Caco-2 (cell line): ENCODE data around the gene OR5M3. TPM values are rescaled to one million over a fixed set of nuclear protein-coding genes. Genes with fewer than 3 reads are reported as not detected.

Experiments used
- BruUV-seq: library from RNA; stranded (reverse); fragments of 400-500 nt; replicated peaks from 2 replicates; lab custom pipeline; 2021; lab: Mats Ljungman, UMichigan
- CTCF ChIA-PET: fragments of 300-600 bp; sonication (Branson Sonifier 250); formaldehyde crosslinking; loops from one replicate; lab custom pipeline; 2022; ENCODE audit warnings: antibody characterized with exemption; lab: Charles Lee
- POLR2A ChIA-PET: fragments of 300-600 bp; sonication (Branson Sonifier 250); formaldehyde crosslinking; loops from one replicate; lab custom pipeline; 2022; ENCODE audit warnings: antibody characterized with exemption; lab: Charles Lee
- DNase-seq, 2 experiments: peaks; one replicate each; pipeline versions ENCODE4 v3.0.0 to v3.0.0-alpha.2; 2020 to 2022
- H3K27me3 ChIP-seq: replicated peaks from 2 replicates; pipeline ENCODE4 v1.6.0; 2011; ENCODE audit warnings: low read length; ENCODE audit not compliant: control insufficient read depth, insufficient read depth
- H3K36me3 ChIP-seq: 2 replicates; pipeline ENCODE4 v1.5.1; 2011; ENCODE audit warnings: low read length; ENCODE audit not compliant: control insufficient read depth, insufficient read depth
- H3K4me1 ChIP-seq: fragments of 250-450 bp; sonication (Bioruptor Pico); 2 replicates; pipeline ENCODE4 v1.5.1; 2020; ENCODE audit warnings: mild to moderate bottlenecking
- H3K4me3 ChIP-seq: 2 replicates; pipeline ENCODE4 v1.5.1; 2011; ENCODE audit warnings: low read depth, mild to moderate bottlenecking, control low read depth, low read length
- H3K9me3 ChIP-seq: fragments of 250-450 bp; sonication (Bioruptor Pico); 2 replicates; pipeline ENCODE4 v1.5.1; 2020; ENCODE audit warnings: mild to moderate bottlenecking, moderate library complexity
- H3K27ac Mint-ChIP-seq: one replicate; pipeline ENCODE4 v1.8.0; 2022; ENCODE audit warnings: mixed read lengths; ENCODE audit not compliant: unreplicated experiment
- H3K27me3 Mint-ChIP-seq: one replicate; pipeline ENCODE4 v1.8.0; 2022; ENCODE audit warnings: mixed read lengths; ENCODE audit not compliant: insufficient read depth, unreplicated experiment
- H3K36me3 Mint-ChIP-seq: one replicate; pipeline ENCODE4 v1.8.0; 2022; ENCODE audit warnings: mild to moderate bottlenecking, mixed read lengths; ENCODE audit not compliant: insufficient read depth, unreplicated experiment
- H3K4me1 Mint-ChIP-seq: one replicate; pipeline ENCODE4 v1.8.0; 2022; ENCODE audit warnings: low read depth, mixed read lengths; ENCODE audit not compliant: unreplicated experiment
- H3K4me3 Mint-ChIP-seq: one replicate; pipeline ENCODE4 v1.8.0; 2022; ENCODE audit warnings: mild to moderate bottlenecking, moderate library complexity, mixed read lengths; ENCODE audit not compliant: unreplicated experiment
- H3K9me3 Mint-ChIP-seq: one replicate; pipeline ENCODE4 v1.8.0; 2022; ENCODE audit warnings: mixed read lengths; ENCODE audit not compliant: unreplicated experiment
- intact Hi-C: fragments of 100-400 bp; cut with micrococcal nuclease; formaldehyde crosslinking; loops from one replicate; pipeline ENCODE4 v1.10.0; 2022; ENCODE audit not compliant: unreplicated experiment
- total RNA-seq: library from RNA; stranded (reverse); gene quantifications from 2 replicates; pipeline ENCODE4 v1.2.3, GENCODE V29; 2022
- TF ChIP-seq, protein P1 (sequence below), 2 experiments: fragments of 200-600 bp in 1 of 2; IDR thresholded peaks; 1 replicate in 1 of 2; 2 replicates in 1 of 2; pipeline versions ENCODE4 v1.5.1 to v1.8.0; 2011 to 2022; ENCODE audit warnings: antibody characterized with exemption in 1 of 2, control low read depth in 1 of 2, inconsistent platforms in 1 of 2, low read depth in 1 of 2, low read length in 1 of 2, mild to moderate bottlenecking in 1 of 2, moderate library complexity in 1 of 2; ENCODE audit not compliant: insufficient read depth in 1 of 2, severe bottlenecking in 1 of 2, unreplicated experiment in 1 of 2

The OR5M3 gene
- total RNA-seq, 1 experiment from 2014 or later = not detected

GRCh38 chr11:56491270-56491669, 18.1 kb upstream of the OR5M3 start, which contains the start of gene OR5M8:
Gene OR5M8 (minus strand): TSS chr11:56491370. CDS start chr11:56491370, 0 bp downstream.
- Histone ChIP-seq H3K9me3 (no peaks in the 10 kb centered on the region), H3K4me1 (no peaks in the 10 kb centered on the region), H3K4me3 (no peak within 1 kb of the TSS), H3K36me3 (no peaks in the 10 kb centered on the region), H3K27me3 (no peaks in the 10 kb centered on the region)
- TF ChIP-seq, protein P1, sequence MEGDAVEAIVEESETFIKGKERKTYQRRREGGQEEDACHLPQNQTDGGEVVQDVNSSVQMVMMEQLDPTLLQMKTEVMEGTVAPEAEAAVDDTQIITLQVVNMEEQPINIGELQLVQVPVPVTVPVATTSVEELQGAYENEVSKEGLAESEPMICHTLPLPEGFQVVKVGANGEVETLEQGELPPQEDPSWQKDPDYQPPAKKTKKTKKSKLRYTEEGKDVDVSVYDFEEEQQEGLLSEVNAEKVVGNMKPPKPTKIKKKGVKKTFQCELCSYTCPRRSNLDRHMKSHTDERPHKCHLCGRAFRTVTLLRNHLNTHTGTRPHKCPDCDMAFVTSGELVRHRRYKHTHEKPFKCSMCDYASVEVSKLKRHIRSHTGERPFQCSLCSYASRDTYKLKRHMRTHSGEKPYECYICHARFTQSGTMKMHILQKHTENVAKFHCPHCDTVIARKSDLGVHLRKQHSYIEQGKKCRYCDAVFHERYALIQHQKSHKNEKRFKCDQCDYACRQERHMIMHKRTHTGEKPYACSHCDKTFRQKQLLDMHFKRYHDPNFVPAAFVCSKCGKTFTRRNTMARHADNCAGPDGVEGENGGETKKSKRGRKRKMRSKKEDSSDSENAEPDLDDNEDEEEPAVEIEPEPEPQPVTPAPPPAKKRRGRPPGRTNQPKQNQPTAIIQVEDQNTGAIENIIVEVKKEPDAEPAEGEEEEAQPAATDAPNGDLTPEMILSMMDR (IDR thresholded peaks at IDR 0.05; ENCODE audit: insufficient read depth in 1 of 2, low read depth in 1 of 2, low read length in 1 of 2, severe bottlenecking in 1 of 2, unreplicated experiment in 1 of 2) = no peak
- H3K36me3 Mint-ChIP-seq = no peaks in the 10 kb centered on the region
- H3K4me1 Mint-ChIP-seq = no peaks in the 10 kb centered on the region
- no peak within 1 kb of the TSS for H3K27ac Mint-ChIP-seq
- ChIA-PET POLR2A (no interaction called here), CTCF (no interaction called here)
- no peaks in the 10 kb centered on the region for H3K9me3 Mint-ChIP-seq
- intact Hi-C loops = no loop called here
- BruUV-seq = no TSS peak
- DNase-seq = no peak
- no peak within 1 kb of the TSS for H3K4me3 Mint-ChIP-seq
- peaks cover 11% of the 10 kb centered on the region for H3K27me3 Mint-ChIP-seq

GRCh38 chr11:56486801-56487200, 13.6 kb upstream of the OR5M3 start:
- POLR2A ChIA-PET = no interaction called here
- no peaks in the 10 kb centered on the region for H3K9me3 Mint-ChIP-seq
- peaks cover 11% of the 10 kb centered on the region for H3K27me3 Mint-ChIP-seq
- no peaks in the 10 kb centered on the region for H3K36me3 Mint-ChIP-seq
- no peak overlapping the region for H3K27ac Mint-ChIP-seq
- no TSS peak for BruUV-seq
- no peak for DNase-seq
- H3K4me3 Mint-ChIP-seq = no peak overlapping the region
- Histone ChIP-seq H3K9me3 (no peaks in the 10 kb centered on the region), H3K36me3 (no peaks in the 10 kb centered on the region), H3K27me3 (no peaks in the 10 kb centered on the region), H3K4me3 (no peak overlapping the region), H3K4me1 (no peaks in the 10 kb centered on the region)
- H3K4me1 Mint-ChIP-seq = no peaks in the 10 kb centered on the region
- intact Hi-C loops = no loop called here
- CTCF ChIA-PET = no interaction called here
- TF ChIP-seq, protein P1 (IDR thresholded peaks at IDR 0.05; ENCODE audit: insufficient read depth in 1 of 2, low read depth in 1 of 2, low read length in 1 of 2, severe bottlenecking in 1 of 2, unreplicated experiment in 1 of 2) = no peak

DNA sequence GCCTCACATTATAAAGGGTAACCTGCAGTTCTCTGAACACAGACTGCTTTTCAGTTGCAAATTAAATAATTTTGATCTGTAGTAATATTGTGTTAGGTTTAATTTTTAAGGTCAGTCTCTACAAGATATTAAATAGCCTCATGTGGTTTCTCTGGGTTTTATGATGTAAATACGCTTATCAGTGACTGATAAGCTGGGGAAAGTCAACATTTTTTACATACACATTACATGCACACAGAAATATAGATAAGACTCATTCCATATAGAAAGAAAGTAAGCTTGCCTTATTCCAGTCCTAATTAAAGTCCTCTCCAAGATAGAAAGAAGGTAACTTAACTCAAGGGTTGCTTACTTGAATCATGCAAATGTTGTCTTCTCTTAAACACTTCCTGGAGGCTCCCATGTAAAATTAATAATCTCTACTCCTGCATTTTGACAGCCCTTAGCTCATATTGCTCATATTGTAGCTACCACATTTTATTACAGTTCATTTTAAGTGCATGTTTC, 1.6 kb upstream of the OR5M3 start:
- no peaks in the 10 kb centered on the region for H3K9me3 Mint-ChIP-seq
- intact Hi-C loops = no loop called here
- peaks cover 7% of the 10 kb centered on the region for H3K27me3 Mint-ChIP-seq
- TF ChIP-seq, protein P1 (IDR thresholded peaks at IDR 0.05; ENCODE audit: insufficient read depth in 1 of 2, low read depth in 1 of 2, low read length in 1 of 2, severe bottlenecking in 1 of 2, unreplicated experiment in 1 of 2) = no peak
- DNase-seq = no peak
- no peaks in the 10 kb centered on the region for H3K9me3 ChIP-seq
- H3K4me3 ChIP-seq = no peak overlapping the region
- ChIA-PET CTCF (no interaction called here), POLR2A (no interaction called here)
- peaks cover 7% of the 10 kb centered on the region for H3K4me1 Mint-ChIP-seq
- H3K4me1 ChIP-seq = peaks cover 9% of the 10 kb centered on the region
- no peaks in the 10 kb centered on the region for H3K36me3 Mint-ChIP-seq
- H3K27ac Mint-ChIP-seq = no peak overlapping the region
- no peaks in the 10 kb centered on the region for H3K36me3 ChIP-seq
- BruUV-seq = no TSS peak
- no peak overlapping the region for H3K4me3 Mint-ChIP-seq
- no peaks in the 10 kb centered on the region for H3K27me3 ChIP-seq
